Measurements from ENCODE around the gene PCNX1.
"Not testable (repeated sequence)": the region's sequence is repeated elsewhere in the genome, so short reads cannot be mapped to it uniquely, and the experiment has no call there.

The PCNX1 gene

DNA sequence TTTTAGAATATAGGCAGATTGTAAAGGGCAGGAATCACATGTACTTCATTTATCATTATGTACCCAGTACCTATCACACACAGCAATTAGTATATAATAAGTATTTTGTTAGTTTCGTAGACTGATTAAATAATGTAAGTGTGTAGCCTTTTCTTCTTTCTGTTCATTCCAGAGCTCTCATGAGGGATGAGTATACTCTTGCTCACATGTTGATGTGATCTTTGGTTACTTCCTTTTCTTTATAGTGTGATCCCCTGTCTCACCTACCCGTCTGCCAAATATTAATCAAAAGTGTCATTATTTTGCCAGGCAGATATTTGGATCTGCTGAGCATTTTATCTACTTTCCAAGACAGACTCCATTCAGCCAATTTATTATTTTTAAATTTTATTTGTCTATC, 156.1 kb downstream of the PCNX1 start:
- H3K9ac ChIP-seq (ENCODE audit: low read length), result no peak overlapping the region
- no peaks in the 10 kb centered on the region for H3K79me2 ChIP-seq (ENCODE audit: insufficient read depth, low read length)
- H3K36me3 ChIP-seq (ENCODE audit: low read length), result peaks cover 10% of the 10 kb centered on the region; the same call in 1 of the 2 replicates
- H3K9me2 ChIP-seq (replicated peaks; ENCODE audit: insufficient read depth, low read length), result no peaks in the 10 kb centered on the region
- H3K27me3 ChIP-seq (ENCODE audit: low read length), result no peaks in the 10 kb centered on the region
- no peak for TF ChIP-seq EZH2phosphoT487 (conservative IDR thresholded peaks at IDR 0.05; ENCODE audit: low read length)
- TF ChIP-seq CTCF (IDR thresholded peaks at IDR 0.05; ENCODE audit: insufficient read depth, low read length, poor library complexity, severe bottlenecking), result no peak
- H3K4me2 ChIP-seq (ENCODE audit: low read depth, low read length, poor library complexity, severe bottlenecking), result no peak overlapping the region
- H4K20me1 ChIP-seq (ENCODE audit: low read depth, low read length), result no peaks in the 10 kb centered on the region
- no peak overlapping the region for H3K27ac ChIP-seq (ENCODE audit: low read depth, low read length)
- no peaks in the 10 kb centered on the region for H3K9me3 ChIP-seq (ENCODE audit: insufficient read depth, low read length)
- no peaks in the 10 kb centered on the region for H3F3A ChIP-seq (ENCODE audit: insufficient read depth)
- H3K4me3 ChIP-seq (ENCODE audit: insufficient read depth, low read length, poor library complexity, severe bottlenecking), result no peak overlapping the region
- H2AFZ ChIP-seq (ENCODE audit: low read depth, low read length, severe bottlenecking), result no peak overlapping the region

DNA sequence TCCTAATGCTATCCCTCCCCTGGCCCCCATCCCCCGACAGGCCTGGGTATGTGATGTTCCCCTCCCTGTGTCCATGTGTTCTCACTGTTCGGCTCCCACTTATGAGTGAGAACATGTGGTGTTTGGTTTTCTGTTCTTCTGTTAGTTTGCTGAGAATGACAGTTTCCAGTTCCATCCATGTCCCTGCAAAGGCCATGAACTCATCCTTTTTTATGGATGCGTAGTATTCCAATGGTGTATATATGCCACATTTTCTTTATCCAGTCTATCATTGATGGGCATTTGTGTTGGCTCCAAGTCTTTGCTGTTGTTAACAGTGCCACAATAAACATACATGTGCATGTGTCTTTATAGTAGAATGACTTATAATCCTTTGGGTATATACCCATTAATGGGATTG, 157.5 kb downstream of the PCNX1 start:
- not testable (repeated sequence) for H4K20me1 ChIP-seq (ENCODE audit: low read depth, low read length)

GRCh38 chr14:71070169-71070568, 162.9 kb downstream of the PCNX1 start:
- Histone ChIP-seq H3K4me2 (ENCODE audit: low read depth, low read length, poor library complexity, severe bottlenecking) (no peak overlapping the region), H3K27ac (ENCODE audit: low read depth, low read length) (no peak overlapping the region), H3K27me3 (ENCODE audit: low read length) (no peaks in the 10 kb centered on the region), H2AFZ (ENCODE audit: low read depth, low read length, severe bottlenecking) (no peak overlapping the region), H3K9ac (ENCODE audit: low read length) (no peak overlapping the region), H3K4me3 (ENCODE audit: insufficient read depth, low read length, poor library complexity, severe bottlenecking) (no peak overlapping the region), H3K9me3 (ENCODE audit: insufficient read depth, low read length) (no peaks in the 10 kb centered on the region), H3F3A (ENCODE audit: insufficient read depth) (no peaks in the 10 kb centered on the region), H4K20me1 (ENCODE audit: low read depth, low read length) (no peaks in the 10 kb centered on the region), H3K9me2 (replicated peaks; ENCODE audit: insufficient read depth, low read length) (no peaks in the 10 kb centered on the region), H3K36me3 (ENCODE audit: low read length) (peaks cover 5% of the 10 kb centered on the region; the same call in 1 of the 2 replicates), H3K79me2 (ENCODE audit: insufficient read depth, low read length) (no peaks in the 10 kb centered on the region)
- TF ChIP-seq EZH2phosphoT487 (conservative IDR thresholded peaks at IDR 0.05; ENCODE audit: low read length) (no peak), CTCF (IDR thresholded peaks at IDR 0.05; ENCODE audit: insufficient read depth, low read length, poor library complexity, severe bottlenecking) (no peak)

More for the DNA sequence above, 157.5 kb downstream of the PCNX1 start:
- H3K9me2 ChIP-seq (replicated peaks; ENCODE audit: insufficient read depth, low read length); H3K79me2 ChIP-seq (ENCODE audit: insufficient read depth, low read length); H3K9me3 ChIP-seq (ENCODE audit: insufficient read depth, low read length); H2AFZ ChIP-seq (ENCODE audit: low read depth, low read length, severe bottlenecking); H3K9ac ChIP-seq (ENCODE audit: low read length); H3K4me3 ChIP-seq (ENCODE audit: insufficient read depth, low read length, poor library complexity, severe bottlenecking); H3K4me2 ChIP-seq (ENCODE audit: low read depth, low read length, poor library complexity, severe bottlenecking); H3F3A ChIP-seq (ENCODE audit: insufficient read depth); H3K27me3 ChIP-seq (ENCODE audit: low read length); H3K27ac ChIP-seq (ENCODE audit: low read depth, low read length): not testable (repeated sequence)
- peaks cover 11% of the 10 kb centered on the region; the same call in 1 of the 2 replicates for H3K36me3 ChIP-seq (ENCODE audit: low read length)

GRCh38 chr14:71071042-71071441, 163.8 kb downstream of the PCNX1 start:
- Histone ChIP-seq H3F3A (ENCODE audit: insufficient read depth) (no peaks in the 10 kb centered on the region), H3K9me3 (ENCODE audit: insufficient read depth, low read length) (no peaks in the 10 kb centered on the region), H3K9me2 (replicated peaks; ENCODE audit: insufficient read depth, low read length) (no peaks in the 10 kb centered on the region), H3K4me2 (ENCODE audit: low read depth, low read length, poor library complexity, severe bottlenecking) (no peak overlapping the region), H3K27ac (ENCODE audit: low read depth, low read length) (no peak overlapping the region), H4K20me1 (ENCODE audit: low read depth, low read length) (no peaks in the 10 kb centered on the region), H3K4me3 (ENCODE audit: insufficient read depth, low read length, poor library complexity, severe bottlenecking) (no peak overlapping the region), H3K36me3 (ENCODE audit: low read length) (peaks cover 7% of the 10 kb centered on the region), H3K27me3 (ENCODE audit: low read length) (no peaks in the 10 kb centered on the region), H3K9ac (ENCODE audit: low read length) (no peak overlapping the region), H2AFZ (ENCODE audit: low read depth, low read length, severe bottlenecking) (no peak overlapping the region), H3K79me2 (ENCODE audit: insufficient read depth, low read length) (no peaks in the 10 kb centered on the region)
- no peak for TF ChIP-seq CTCF (IDR thresholded peaks at IDR 0.05; ENCODE audit: insufficient read depth, low read length, poor library complexity, severe bottlenecking)
- TF ChIP-seq EZH2phosphoT487 (conservative IDR thresholded peaks at IDR 0.05; ENCODE audit: low read length), result no peak

All from SU-DHL-6 (cell line).